AG10803 (cell line): ENCODE measurements around the gene PBX1.

Experiments
- DNase-seq: peaks from one replicate; pipeline ENCODE4 v3.0.0; 2010; ENCODE audit warnings: low read depth
- H3K4me3 ChIP-seq: 2 replicates; pipeline ENCODE4 v1.5.1; 2011; ENCODE audit warnings: mild to moderate bottlenecking, low read length, control low read depth
- CTCF ChIP-seq: conservative IDR thresholded peaks from 2 replicates; pipeline ENCODE4 v1.5.1; 2011; ENCODE audit warnings: mild to moderate bottlenecking, low read length, control low read depth, inconsistent platforms

PBX1 gene

GRCh38 chr1:164792410-164793004 lies 233.5 kb downstream of the PBX1 start:
- no peak for TF ChIP-seq CTCF
- H3K4me3 ChIP-seq = no peak overlapping the region
- no peak for DNase-seq

GRCh38 chr1:164794356-164794755 lies 235.4 kb downstream of the PBX1 start:
- no peak overlapping the region for H3K4me3 ChIP-seq
- DNase-seq = peak; percentile 94
- TF ChIP-seq CTCF = no peak

GRCh38 chr1:164796916-164797315 lies 237.9 kb downstream of the PBX1 start:
- DNase-seq = no peak
- no peak overlapping the region for H3K4me3 ChIP-seq
- no peak for TF ChIP-seq CTCF

GRCh38 chr1:164801246-164801731 lies 242.3 kb downstream of the PBX1 start:
- no peak for TF ChIP-seq CTCF
- no peak overlapping the region for H3K4me3 ChIP-seq
- no peak for DNase-seq

GRCh38 chr1:164801791-164802502 lies 243.0 kb downstream of the PBX1 start:
- no peak overlapping the region for H3K4me3 ChIP-seq
- DNase-seq = no peak
- TF ChIP-seq CTCF = no peak

GRCh38 chr1:164802529-164803282 lies 243.7 kb downstream of the PBX1 start:
- DNase-seq = no peak
- TF ChIP-seq CTCF = no peak
- H3K4me3 ChIP-seq = no peak overlapping the region
